ENCODE measurements around the gene KLHL21.

- TF ChIP-seq POLR2AphosphoS5 (IDR thresholded peaks at IDR 0.05), result no peak
- TF ChIP-seq POLR2A (IDR thresholded peaks at IDR 0.05), result no peak
- no peak for TF ChIP-seq EP300 (IDR thresholded peaks at IDR 0.05)
Observed at GRCh38 chr1:6591644-6592043, 11.0 kb downstream of the KLHL21 start.

Data from upper lobe of left lung (tissue), 4 donors.